Measurements from ENCODE around the gene ACOX2. TPM values are rescaled to one million over a fixed set of nuclear protein-coding genes. Genes with fewer than 3 reads are reported as not detected.

The ACOX2 gene
- total RNA-seq, 1 experiment from 2014 or later: 0.85 TPM

DNA sequence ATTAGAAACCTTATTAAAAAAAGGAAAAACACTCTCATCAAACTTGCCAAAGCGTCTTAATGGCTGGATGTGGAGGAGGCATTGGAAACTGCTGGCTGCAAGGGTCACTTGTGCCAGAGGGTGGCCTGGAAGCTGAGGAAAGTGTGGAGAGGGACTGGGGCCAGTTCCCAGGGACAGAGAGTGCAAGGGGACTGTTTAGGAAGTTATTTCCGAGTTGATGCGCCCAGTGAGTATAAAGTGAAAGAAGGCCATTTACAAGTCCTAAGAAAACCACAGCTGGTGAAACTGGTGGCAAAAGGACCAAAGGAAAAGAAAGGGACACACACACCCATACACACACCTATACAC, 52.3 kb downstream of the ACOX2 start:
- no peak for DNase-seq

More for the DNA sequence above, 52.3 kb downstream of the ACOX2 start:
- no peaks in the 10 kb centered on the region for H3K9me3 ChIP-seq (ENCODE audit: control insufficient read depth, low read depth, low read length)
- no peaks in the 10 kb centered on the region for H3K4me1 ChIP-seq (ENCODE audit: insufficient read depth, low read length)
- H3K27me3 ChIP-seq (ENCODE audit: insufficient read depth, low read length): no peaks in the 10 kb centered on the region
- no peak overlapping the region for H2AFZ ChIP-seq (ENCODE audit: low read length)
- Mint-ChIP-seq H3K27me3 (ENCODE audit: low read depth) (peaks cover 24% of the 10 kb centered on the region), H3K4me3 (no peak overlapping the region), H3K9me3 (peaks cover 0 to 4% of the 10 kb centered on the region in 2 experiments; a peak in 3 of 5 replicates), H3K27ac (no peak overlapping the region), H3K36me3 (ENCODE audit: insufficient read depth in 1 of 3, low read depth in 3 of 3) (peaks cover 0 to 2% (median 0%) of the 10 kb centered on the region in 3 experiments; a peak in 3 of 7 replicates), H3K4me1 (peaks cover 10 to 26% of the 10 kb centered on the region in 2 experiments)
- no peaks in the 10 kb centered on the region for H3K23me2 ChIP-seq (ENCODE audit: insufficient read length, low read depth, low read length, poor library complexity, severe bottlenecking)
- no peaks in the 10 kb centered on the region for H3K79me1 ChIP-seq (ENCODE audit: insufficient read depth, low read depth, low read length, poor library complexity, severe bottlenecking)
- no peak overlapping the region for H4K8ac ChIP-seq (replicated peaks; ENCODE audit: insufficient read length, low read depth, low read length)
- no peak overlapping the region for H2BK12ac ChIP-seq (ENCODE audit: insufficient read length, low read depth, low read length)
- H2BK15ac ChIP-seq (ENCODE audit: low read depth, low read length): no peak overlapping the region
- TF ChIP-seq, protein P1, sequence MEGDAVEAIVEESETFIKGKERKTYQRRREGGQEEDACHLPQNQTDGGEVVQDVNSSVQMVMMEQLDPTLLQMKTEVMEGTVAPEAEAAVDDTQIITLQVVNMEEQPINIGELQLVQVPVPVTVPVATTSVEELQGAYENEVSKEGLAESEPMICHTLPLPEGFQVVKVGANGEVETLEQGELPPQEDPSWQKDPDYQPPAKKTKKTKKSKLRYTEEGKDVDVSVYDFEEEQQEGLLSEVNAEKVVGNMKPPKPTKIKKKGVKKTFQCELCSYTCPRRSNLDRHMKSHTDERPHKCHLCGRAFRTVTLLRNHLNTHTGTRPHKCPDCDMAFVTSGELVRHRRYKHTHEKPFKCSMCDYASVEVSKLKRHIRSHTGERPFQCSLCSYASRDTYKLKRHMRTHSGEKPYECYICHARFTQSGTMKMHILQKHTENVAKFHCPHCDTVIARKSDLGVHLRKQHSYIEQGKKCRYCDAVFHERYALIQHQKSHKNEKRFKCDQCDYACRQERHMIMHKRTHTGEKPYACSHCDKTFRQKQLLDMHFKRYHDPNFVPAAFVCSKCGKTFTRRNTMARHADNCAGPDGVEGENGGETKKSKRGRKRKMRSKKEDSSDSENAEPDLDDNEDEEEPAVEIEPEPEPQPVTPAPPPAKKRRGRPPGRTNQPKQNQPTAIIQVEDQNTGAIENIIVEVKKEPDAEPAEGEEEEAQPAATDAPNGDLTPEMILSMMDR (conservative IDR thresholded peaks at IDR 0.05): no peak
- H2BK20ac ChIP-seq (ENCODE audit: low read depth, low read length, poor library complexity, severe bottlenecking): no peak overlapping the region
- no peak overlapping the region for H3K9ac ChIP-seq (ENCODE audit: extremely low read depth, insufficient read length, low read length)
- H3K79me2 ChIP-seq (ENCODE audit: insufficient read depth, low read length): no peaks in the 10 kb centered on the region
- no peak overlapping the region for H3K56ac ChIP-seq (ENCODE audit: insufficient read length, low read depth, low read length)
- H3K14ac ChIP-seq (ENCODE audit: insufficient read depth, low read length): no peak overlapping the region
- no peak overlapping the region for H3T11ph ChIP-seq (ENCODE audit: low read length)
- H2AK5ac ChIP-seq (ENCODE audit: insufficient read length, low read length): no peak overlapping the region
- H3K23ac ChIP-seq (ENCODE audit: insufficient read length, low read depth, low read length): no peak overlapping the region
- H3K18ac ChIP-seq (ENCODE audit: insufficient read length, low read depth, low read length): no peak overlapping the region
- H3K27ac ChIP-seq (ENCODE audit: insufficient read length, low read depth, low read length): no peak overlapping the region
- H4K20me1 ChIP-seq (ENCODE audit: control insufficient read depth, insufficient read depth, insufficient read length): no peaks in the 10 kb centered on the region
- H4K91ac ChIP-seq (ENCODE audit: insufficient read length, low read depth, low read length): no peak overlapping the region
- H2BK5ac ChIP-seq (ENCODE audit: insufficient read length, low read length): no peak overlapping the region
- no peak overlapping the region for H3K4me2 ChIP-seq (ENCODE audit: insufficient read depth, insufficient read length, low read length)
- no CpG with 5 or more reads among the region's 3 CpGs for WGBS (ENCODE audit: extremely low coverage, insufficient read length, low lambda C conversion rate)
- no peak overlapping the region for H3K4ac ChIP-seq (ENCODE audit: low read depth, low read length)
- H2BK120ac ChIP-seq (ENCODE audit: low read depth, low read length, poor library complexity, severe bottlenecking): no peak overlapping the region
- H4K5ac ChIP-seq (ENCODE audit: insufficient read length, low read depth, low read length): no peak overlapping the region
